Endodermal cell (in vitro differentiated cells): Measurements from ENCODE around the gene FAIM2. TPM values are rescaled to one million over a fixed set of nuclear protein-coding genes. Genes with fewer than 3 reads are reported as not detected.

Experiments
- DNase-seq: peaks from one replicate; pipeline ENCODE4 v3.0.0-alpha.2; 2017
- H3K27ac ChIP-seq: 2 replicates; pipeline ENCODE4 v1.5.1; 2013; ENCODE audit warnings: mild to moderate bottlenecking, low read depth, low read length, moderate library complexity
- H3K27me3 ChIP-seq: 2 replicates; pipeline ENCODE4 v1.6.1; 2013; ENCODE audit warnings: mild to moderate bottlenecking, low read length, moderate library complexity; ENCODE audit not compliant: insufficient read depth, control insufficient read depth, poor library complexity, severe bottlenecking
- H3K36me3 ChIP-seq: 2 replicates; pipeline ENCODE4 v1.7.0; 2013; ENCODE audit warnings: mild to moderate bottlenecking, low read length, moderate library complexity; ENCODE audit not compliant: control insufficient read depth, insufficient read depth
- H3K4me1 ChIP-seq: one replicate; pipeline ENCODE4 v1.7.0; 2013; ENCODE audit warnings: low read length; ENCODE audit not compliant: control insufficient read depth, insufficient read depth
- H3K4me3 ChIP-seq: 2 replicates; pipeline ENCODE4 v1.5.1; 2013; ENCODE audit warnings: mild to moderate bottlenecking, low read length, moderate library complexity
- H3K9ac ChIP-seq: 2 replicates; pipeline ENCODE4 v1.6.1; 2013; ENCODE audit warnings: mild to moderate bottlenecking, low read length, moderate library complexity; ENCODE audit not compliant: poor library complexity, severe bottlenecking; ENCODE audit errors: extremely low read depth
- H3K9me3 ChIP-seq: 2 replicates; pipeline ENCODE4 v1.6.1; 2013; ENCODE audit warnings: mild to moderate bottlenecking, low read length, moderate library complexity; ENCODE audit not compliant: control insufficient read depth
- H3K27ac Mint-ChIP-seq: 2 replicates; pipeline ENCODE4 v1.8.0; 2020; ENCODE audit warnings: mixed read lengths
- H3K27me3 Mint-ChIP-seq: 2 replicates; pipeline ENCODE4 v1.8.0; 2021; ENCODE audit warnings: mild to moderate bottlenecking, mixed read lengths; ENCODE audit not compliant: insufficient read depth
- H3K36me3 Mint-ChIP-seq: 2 replicates; pipeline ENCODE4 v1.8.0; 2020; ENCODE audit warnings: low read depth, mixed read lengths
- H3K4me1 Mint-ChIP-seq: 2 replicates; pipeline ENCODE4 v1.8.0; 2020; ENCODE audit warnings: mixed read lengths
- H3K4me3 Mint-ChIP-seq: 2 replicates; pipeline ENCODE4 v1.8.0; 2020; ENCODE audit warnings: mild to moderate bottlenecking, moderate library complexity, mixed read lengths
- H3K9me3 Mint-ChIP-seq: 2 replicates; pipeline ENCODE4 v1.8.0; 2020; ENCODE audit warnings: mild to moderate bottlenecking, mixed read lengths
- CTCF ChIP-seq: fragments of 200-600 bp; sonication (generic); conservative IDR thresholded peaks from 2 replicates; pipeline ENCODE4 v1.5.0; 2021; ENCODE audit warnings: antibody characterized with exemption, mild to moderate bottlenecking
- WGBS, 2 experiments: methylation state at CpG; one replicate each; pipeline versions ENCODE4 v1.1.5 to v1.1.7; 2013; ENCODE audit warnings: missing lambda C conversion rate in 2 of 2, mixed read lengths in 1 of 2; ENCODE audit not compliant: insufficient coverage in 1 of 2, insufficient read length in 1 of 2; 5-methylcytosine and 5-hydroxymethylcytosine counted together
- total RNA-seq, 2 donors: library from RNA; stranded (reverse); fragmentation: NEBNext Ultra II Directional in 1 of 2; extraction: Animal tissue kit (Norgen Biotek cat#: 25700) in 1 of 2; gene quantifications; 2 replicates in 1 of 2; 3 replicates in 1 of 2; pipeline ENCODE4 v1.2.1, GENCODE V29; 2021

Gene FAIM2
- total RNA-seq, 2 donors from 2014 or later, result not detected

- DNase-seq, result no peak
- Mint-ChIP-seq H3K27me3 (peaks cover 31% of the 10 kb centered on the region), H3K9me3 (no peaks in the 10 kb centered on the region), H3K4me3 (no peak overlapping the region), H3K27ac (no peak overlapping the region), H3K4me1 (peaks cover 18% of the 10 kb centered on the region), H3K36me3 (no peaks in the 10 kb centered on the region)
- Histone ChIP-seq H3K36me3 (no peaks in the 10 kb centered on the region), H3K27me3 (no peaks in the 10 kb centered on the region), H3K4me3 (no peak overlapping the region), H3K9ac (no peak overlapping the region), H3K4me1 (no peaks in the 10 kb centered on the region), H3K9me3 (no peaks in the 10 kb centered on the region), H3K27ac (no peak overlapping the region)
- WGBS, 2 experiments, result 82 to 95% methylated on average over 2 of the region's 2 CpGs
- TF ChIP-seq CTCF, result no peak
Observed at GRCh38 chr12:49891012-49891411, 12.7 kb downstream of the FAIM2 start.

GRCh38 chr12:49890096-49890461 is 13.6 kb downstream of the FAIM2 start:
- TF ChIP-seq CTCF, result no peak
- no peak for DNase-seq
- no peak overlapping the region for H3K4me3 Mint-ChIP-seq
- H3K4me1 Mint-ChIP-seq, result peaks cover 27% of the 10 kb centered on the region
- Histone ChIP-seq H3K27ac (no peak overlapping the region), H3K36me3 (no peaks in the 10 kb centered on the region), H3K9me3 (no peaks in the 10 kb centered on the region), H3K27me3 (no peaks in the 10 kb centered on the region), H3K4me3 (no peak overlapping the region), H3K4me1 (peaks cover 3% of the 10 kb centered on the region), H3K9ac (no peak overlapping the region)
- H3K9me3 Mint-ChIP-seq, result no peaks in the 10 kb centered on the region
- H3K36me3 Mint-ChIP-seq, result no peaks in the 10 kb centered on the region
- peaks cover 23% of the 10 kb centered on the region for H3K27me3 Mint-ChIP-seq
- no peak overlapping the region for H3K27ac Mint-ChIP-seq
- 84 to 89% methylated on average over 2 to 4 of the region's 4 CpGs for WGBS, 2 experiments

DNA sequence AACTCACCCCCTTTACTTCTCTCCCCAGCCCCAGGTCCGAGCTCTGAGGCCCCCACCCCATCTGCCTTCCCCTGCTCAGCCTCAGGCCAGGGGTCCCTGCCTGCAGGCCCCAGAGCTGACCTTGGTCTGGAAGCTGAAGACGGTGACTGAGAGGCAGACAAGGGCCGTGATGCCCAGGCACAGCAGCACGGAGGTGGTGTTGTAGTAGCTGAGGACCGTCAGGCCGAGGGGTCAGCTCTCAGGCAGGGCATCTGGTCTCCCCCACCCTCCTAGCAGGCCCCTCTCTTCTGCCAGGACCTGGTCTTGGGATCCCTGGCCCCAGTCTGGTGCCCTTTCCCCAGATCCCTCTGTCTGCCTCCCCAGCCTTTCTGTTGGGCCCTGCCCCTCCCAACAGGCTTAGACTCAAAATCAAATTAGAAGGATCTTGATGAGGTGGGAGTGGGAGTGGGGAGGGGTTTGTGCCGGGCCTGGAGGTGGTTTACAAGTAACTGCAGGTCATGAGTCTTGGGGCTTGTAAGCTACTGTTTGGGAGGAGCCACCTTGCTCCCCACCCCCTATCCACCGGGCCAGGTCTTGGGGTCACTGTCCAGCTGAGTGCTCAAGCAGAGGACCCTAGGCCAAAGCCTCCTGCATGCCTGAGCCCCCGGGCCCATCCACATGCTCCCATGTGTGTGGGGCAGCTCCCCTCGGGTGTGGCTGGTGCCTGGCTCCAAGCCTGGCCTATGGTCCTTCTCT is 14.2 kb downstream of the FAIM2 start:
- no peaks in the 10 kb centered on the region for H3K9me3 Mint-ChIP-seq
- no peak overlapping the region for H3K9ac ChIP-seq
- H3K27me3 Mint-ChIP-seq, result peaks cover 24% of the 10 kb centered on the region

More for the DNA sequence above, 14.2 kb downstream of the FAIM2 start:
- H3K4me1 Mint-ChIP-seq, result peaks cover 30% of the 10 kb centered on the region
- 88% methylated on average over 10 of the region's 10 CpGs; no CpG with 5 or more reads in 1 of the 2 experiments for WGBS, 2 experiments
- no peak overlapping the region for H3K27ac ChIP-seq
- TF ChIP-seq CTCF, result no peak
- H3K9me3 ChIP-seq, result no peaks in the 10 kb centered on the region
- H3K36me3 ChIP-seq, result no peaks in the 10 kb centered on the region
- no peak overlapping the region for H3K4me3 ChIP-seq
- peak; percentile 47 for DNase-seq
- no peak overlapping the region for H3K27ac Mint-ChIP-seq
- no peaks in the 10 kb centered on the region for H3K36me3 Mint-ChIP-seq
- H3K27me3 ChIP-seq, result no peaks in the 10 kb centered on the region
- H3K4me1 ChIP-seq, result peaks cover 4% of the 10 kb centered on the region
- H3K4me3 Mint-ChIP-seq, result no peak overlapping the region
